H1 (cell line): ENCODE results near the gene SKIC8. TPM values are rescaled to one million over a fixed set of nuclear protein-coding genes. Genes with fewer than 3 reads are reported as not detected.

Source experiments
- CTCF ChIA-PET: fragments of 300-600 bp; sonication (Branson Sonifier 250); formaldehyde crosslinking; loops from one replicate; lab custom pipeline; 2021; ENCODE audit not compliant: partially characterized antibody; lab: Charles Lee
- POLR2A ChIA-PET: fragments of 300-600 bp; sonication (Branson Sonifier 250); formaldehyde crosslinking; loops from one replicate; lab custom pipeline; 2021; ENCODE audit warnings: inconsistent platforms; ENCODE audit not compliant: partially characterized antibody; lab: Charles Lee
- DNase-seq, 2 experiments: peaks; one replicate each; pipeline versions ENCODE4 v3.0.0 to v3.0.0-alpha.2; 2010 to 2022; ENCODE audit warnings: low spot score in 2 of 2, low read depth in 1 of 2, mixed read lengths in 1 of 2
- FAIRE-seq: peaks from 2 replicates; lab custom pipeline; 2011; peaks lifted over from hg19 to GRCh38; lab: Jason Lieb, UNC
- H2AFZ ChIP-seq: 2 replicates; pipeline ENCODE4 v1.8.1; 2012; ENCODE audit warnings: low read length, inconsistent platforms
- H2AK5ac ChIP-seq: 2 replicates; pipeline ENCODE4 v1.6.1; 2013; ENCODE audit warnings: low read depth, low read length
- H2BK120ac ChIP-seq: replicated peaks from 2 replicates; pipeline ENCODE3; 2013; ENCODE audit warnings: low read depth, low read length, inconsistent platforms
- H2BK12ac ChIP-seq: 2 replicates; pipeline ENCODE4 v1.6.1; 2013; ENCODE audit warnings: low read depth, low read length
- H2BK15ac ChIP-seq: 2 replicates; pipeline ENCODE4 v1.6.1; 2013; ENCODE audit warnings: low read length
- H2BK20ac ChIP-seq: 2 replicates; pipeline ENCODE4 v1.6.1; 2013; ENCODE audit warnings: low read length
- H2BK5ac ChIP-seq: 2 replicates; pipeline ENCODE4 v1.6.1; 2013; ENCODE audit warnings: low read depth, low read length
- H3K14ac ChIP-seq: 2 replicates; pipeline ENCODE4 v1.6.1; 2013; ENCODE audit warnings: inconsistent platforms; ENCODE audit not compliant: insufficient read length
- H3K18ac ChIP-seq: 2 replicates; pipeline ENCODE4 v1.6.1; 2013; ENCODE audit warnings: low read length; ENCODE audit errors: extremely low read depth
- H3K23ac ChIP-seq: 2 replicates; pipeline ENCODE4 v1.6.1; 2013; ENCODE audit warnings: inconsistent platforms; ENCODE audit not compliant: insufficient read length
- H3K23me2 ChIP-seq: 2 replicates; pipeline ENCODE4 v1.6.1; 2013; ENCODE audit warnings: low read depth, low read length
- H3K27ac ChIP-seq: 2 replicates; pipeline ENCODE4 v1.6.1; 2011; ENCODE audit warnings: low read depth, low read length, inconsistent platforms
- H3K27me3 ChIP-seq, 4 experiments: replicated peaks in 1 of 4; 1 replicate in 1 of 4; 2 replicates in 3 of 4; pipeline versions ENCODE4 v1.6.1 to v1.8.1; 2011 to 2013; ENCODE audit warnings: low read length in 3 of 4, mild to moderate bottlenecking in 3 of 4, inconsistent platforms in 2 of 4, mixed read lengths in 2 of 4, moderate library complexity in 1 of 4; ENCODE audit not compliant: control insufficient read depth in 3 of 4, insufficient read depth in 3 of 4; ENCODE audit errors: extremely low read depth in 1 of 4
- H3K36me3 ChIP-seq, 4 experiments: 2 replicates each; pipeline versions ENCODE4 v1.6.1 to v1.8.1; 2011 to 2013; ENCODE audit warnings: mild to moderate bottlenecking in 4 of 4, low read length in 3 of 4, moderate library complexity in 2 of 4, control low read depth in 1 of 4, inconsistent platforms in 1 of 4; ENCODE audit not compliant: insufficient read depth in 4 of 4, control insufficient read depth in 2 of 4
- H3K4ac ChIP-seq: replicated peaks from 2 replicates; pipeline ENCODE3; 2013; ENCODE audit warnings: low read length, low read depth, mixed read lengths, inconsistent platforms; ENCODE audit not compliant: insufficient read length
- H3K4me1 ChIP-seq, 4 experiments: replicated peaks in 1 of 4; 1 replicate in 1 of 4; 2 replicates in 3 of 4; pipeline versions ENCODE4 v1.6.1 to v1.8.1; 2011 to 2013; ENCODE audit warnings: low read length in 3 of 4, inconsistent platforms in 2 of 4, mixed read lengths in 1 of 4; ENCODE audit not compliant: insufficient read depth in 4 of 4, control insufficient read depth in 3 of 4
- H3K4me2 ChIP-seq, 2 experiments: 2 replicates each; pipeline versions ENCODE4 v1.6.1 to v1.8.1; 2011 to 2013; ENCODE audit warnings: low read depth in 2 of 2, low read length in 2 of 2, control low read depth in 1 of 2, inconsistent platforms in 1 of 2, mild to moderate bottlenecking in 1 of 2; ENCODE audit not compliant: insufficient read depth in 1 of 2
- H3K4me3 ChIP-seq, 4 experiments: fragments of 200-600, 300-600 bp in 1 of 4; sonication (generic), shearing (Covaris generic), sonication (Bioruptor Twin) in 1 of 4; 2 replicates each; pipeline versions ENCODE4 v1.5.1 to v1.8.1; 2011 to 2016; ENCODE audit warnings: low read length in 4 of 4, low read depth in 3 of 4, control low read depth in 2 of 4, inconsistent platforms in 2 of 4, mild to moderate bottlenecking in 2 of 4, mixed read lengths in 1 of 4, moderate library complexity in 1 of 4; ENCODE audit not compliant: insufficient read depth in 2 of 4; ENCODE audit errors: extremely low read depth in 1 of 4
- H3K56ac ChIP-seq: replicated peaks from 2 replicates; pipeline ENCODE3; 2013; ENCODE audit warnings: low read depth, mild to moderate bottlenecking, mixed read lengths, low read length, inconsistent platforms; ENCODE audit not compliant: insufficient read length
- H3K79me1 ChIP-seq: 2 replicates; pipeline ENCODE4 v1.6.1; 2013; ENCODE audit warnings: low read depth, low read length, control low read depth
- H3K79me2 ChIP-seq, 2 experiments: 2 replicates each; pipeline versions ENCODE4 v1.6.1 to v1.8.1; 2012 to 2013; ENCODE audit warnings: low read length in 2 of 2, mild to moderate bottlenecking in 2 of 2, inconsistent platforms in 1 of 2; ENCODE audit not compliant: insufficient read depth in 2 of 2, control insufficient read depth in 1 of 2
- H3K9ac ChIP-seq, 4 experiments: replicated peaks in 1 of 4; 1 replicate in 1 of 4; 2 replicates in 3 of 4; pipeline versions ENCODE4 v1.6.1 to v1.8.1; 2011 to 2013; ENCODE audit warnings: low read depth in 3 of 4, low read length in 3 of 4, control low read depth in 2 of 4, mild to moderate bottlenecking in 2 of 4, moderate library complexity in 2 of 4, inconsistent platforms in 1 of 4; ENCODE audit errors: extremely low read depth in 1 of 4
- H3K9me3 ChIP-seq, 2 experiments: 2 replicates each; pipeline versions ENCODE4 v1.6.1 to v1.8.1; 2012 to 2013; ENCODE audit warnings: mild to moderate bottlenecking in 2 of 2, moderate library complexity in 2 of 2, control low read depth in 1 of 2, inconsistent platforms in 1 of 2, low read depth in 1 of 2, low read length in 1 of 2, mixed read lengths in 1 of 2; ENCODE audit not compliant: insufficient read depth in 2 of 2
- H4K20me1 ChIP-seq, 2 experiments: replicated peaks in 1 of 2; 2 replicates each; pipeline versions ENCODE3 to v1.8.1; 2011 to 2013; ENCODE audit warnings: inconsistent platforms in 2 of 2, low read length in 2 of 2, mild to moderate bottlenecking in 1 of 2; ENCODE audit not compliant: insufficient read depth in 2 of 2, control insufficient read depth in 1 of 2
- H4K5ac ChIP-seq: 2 replicates; pipeline ENCODE4 v1.6.1; 2013; ENCODE audit warnings: low read length, low read depth, mixed read lengths, inconsistent platforms; ENCODE audit not compliant: insufficient read length
- H4K8ac ChIP-seq: 2 replicates; pipeline ENCODE4 v1.8.0; 2013; ENCODE audit warnings: mild to moderate bottlenecking, moderate library complexity, low read length, inconsistent platforms; ENCODE audit not compliant: insufficient read depth; ENCODE audit errors: extremely low read depth
- H4K91ac ChIP-seq: replicated peaks from 2 replicates; pipeline ENCODE3; 2013; ENCODE audit warnings: low read length, mixed read lengths, inconsistent platforms; ENCODE audit not compliant: insufficient read length
- JUND ChIP-seq: IDR thresholded peaks from 2 replicates; pipeline ENCODE4 v1.6.1; 2011; ENCODE audit warnings: mild to moderate bottlenecking, improper control_type of control experiment, low read length
- SUZ12 ChIP-seq: fragments of 200-600 bp; sonication (generic); IDR thresholded peaks from 2 replicates; pipeline ENCODE4 v1.6.1; 2012; ENCODE audit warnings: mild to moderate bottlenecking, inconsistent platforms, low read length, moderate library complexity, mixed read lengths
- WGBS, 2 experiments: shearing (Covaris generic) in 1 of 2; methylation state at CpG; one replicate each; pipeline versions ENCODE4 v1.1.6 to v1.1.7; 2013 to 2015; ENCODE audit warnings: low lambda C conversion rate in 2 of 2, mixed read lengths in 2 of 2, inconsistent platforms in 1 of 2, low coverage in 1 of 2, missing lambda C conversion rate in 1 of 2; ENCODE audit not compliant: insufficient replicate concordance in 2 of 2, insufficient coverage in 1 of 2, insufficient read length in 1 of 2; ENCODE audit errors: extremely low coverage in 1 of 2, missing lambda C conversion rate in 1 of 2; 5-methylcytosine and 5-hydroxymethylcytosine counted together
- polyA plus RNA-seq, 7 experiments: library from polyadenylated mRNA; depleted of rRNA in 3 of 7; stranded (reverse) in 5 of 7; unstranded in 2 of 7; fragments of >200 nt in 5 of 7; fragments of 200-250 nt in 2 of 7; gene quantifications; 1 replicate in 5 of 7; 2 replicates in 1 of 7; 4 replicates in 1 of 7; pipeline versions ENCODE4 v1.2.1 to v1.2.3, GENCODE V29; 2011 to 2013; ENCODE audit warnings: missing spikeins in 2 of 7, mixed read lengths in 2 of 7
- total RNA-seq: library from RNA; stranded (reverse); fragmentation: NEBNext Ultra II Directional; extraction: Animal tissue kit (Norgen Biotek cat#: 25700); gene quantifications from 2 replicates; pipeline ENCODE4 v1.2.1, GENCODE V29; 2021

The SKIC8 gene
- total and polyA plus RNA-seq, 2 of the 8 experiments (the other 6 are each of a cell fraction or from before 2014, with no cell fraction given) = 44.2 to 77.7 TPM

DNA sequence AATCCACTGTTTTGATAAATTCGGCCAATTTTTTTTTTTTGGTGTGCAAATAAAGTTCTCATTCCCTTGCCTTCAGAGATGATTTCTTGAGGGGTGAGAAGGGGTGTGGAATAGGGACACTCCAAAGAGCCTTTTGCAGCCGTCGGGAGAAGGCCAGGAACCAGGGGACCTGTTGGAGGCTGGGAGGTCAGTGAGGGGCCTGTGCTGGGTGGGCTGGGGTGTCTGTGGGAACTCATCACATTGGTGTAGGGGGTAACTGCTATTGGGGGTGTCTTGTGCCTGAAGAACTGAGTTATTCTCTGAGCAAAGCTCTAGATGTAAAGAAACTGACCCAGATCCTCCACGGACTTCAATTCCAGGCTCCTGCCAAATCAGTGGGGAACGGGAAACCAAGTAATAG, 13.5 kb upstream of the SKIC8 start:
- no peaks in the 10 kb centered on the region for H4K20me1 ChIP-seq
- CTCF ChIA-PET = interaction anchor here (0.7 to 13.0 kb wide), 10 partner anchors 8 to 169 kb away, joined by 3 to 173 read pairs (median 13); no protein-coding TSS in a partner anchor
- no peaks in the 10 kb centered on the region for H3K27me3 ChIP-seq
- no peak overlapping the region for H3K14ac ChIP-seq
- no peak overlapping the region for H2BK5ac ChIP-seq
- H3K56ac ChIP-seq = no peak overlapping the region
- no peak overlapping the region for H2BK15ac ChIP-seq
- H3K79me2 ChIP-seq = no peaks in the 10 kb centered on the region
- H3K4me3 ChIP-seq = no peak overlapping the region
- FAIRE-seq (no peak), DNase-seq (no peak)
- H2BK20ac ChIP-seq = 0 out of 2 replicates have a peak overlapping the region, but pooled peaks have one; percentile 15
- POLR2A ChIA-PET = interaction anchor here (0.9 to 2.5 kb wide), 5 partner anchors 12 to 125 kb away, joined by 3 to 11 read pairs (median 6); partner anchors contain the start of genes CRABP1 and IREB2
- H3K9ac ChIP-seq = no peak overlapping the region
- H3K18ac ChIP-seq = no peak overlapping the region
- no peak overlapping the region for H3K23ac ChIP-seq
- H2BK120ac ChIP-seq = no peak overlapping the region
- no peak overlapping the region for H4K5ac ChIP-seq
- H3K4me2 ChIP-seq = no peak overlapping the region
- no peak overlapping the region for H3K4ac ChIP-seq
- H3K9me3 ChIP-seq = no peaks in the 10 kb centered on the region
- H4K8ac ChIP-seq = no peak overlapping the region; the same call in 1 of the 2 replicates
- H2AK5ac ChIP-seq = no peak overlapping the region
- no peaks in the 10 kb centered on the region for H3K23me2 ChIP-seq
- no peak overlapping the region for H4K91ac ChIP-seq
- no peak overlapping the region for H2AFZ ChIP-seq
- WGBS, 2 experiments = 85% methylated on average over 5 of the region's 5 CpGs; no CpG with 5 or more reads in 1 of the 2 experiments
- no peaks in the 10 kb centered on the region for H3K79me1 ChIP-seq
- no peak overlapping the region for H2BK12ac ChIP-seq
- H3K36me3 ChIP-seq = no peaks in the 10 kb centered on the region
- H3K27ac ChIP-seq = no peak overlapping the region
- H3K4me1 ChIP-seq = peaks cover 0 to 23% (median 12%) of the 10 kb centered on the region in 4 experiments; a peak in 6 of 7 replicates
- TF ChIP-seq JUND = no peak
- no peak for TF ChIP-seq SUZ12
